GM18873 (cell line): Measurements from ENCODE around the gene AFM.

ENCODE experiments used
- ATAC-seq: cut with Tn5 transposase; IDR thresholded peaks from one replicate; pipeline ENCODE4 v1.9.1; 2021; ENCODE audit warnings: mild to moderate bottlenecking, moderate library complexity, moderate number of reproducible peaks; ENCODE audit not compliant: unreplicated experiment, low FRiP score

Gene AFM

GRCh38 chr4:73450398-73451004 is 31.0 kb upstream of the AFM start:
- ATAC-seq = no peak

- ATAC-seq = no peak
Observed at GRCh38 chr4:73451404-73451803, 30.1 kb upstream of the AFM start.

- no peak for ATAC-seq
Observed at GRCh38 chr4:73451981-73452747, 29.4 kb upstream of the AFM start.

GRCh38 chr4:73452953-73453700 is 28.4 kb upstream of the AFM start:
- ATAC-seq = no peak

GRCh38 chr4:73453701-73454005 is 27.9 kb upstream of the AFM start:
- no peak for ATAC-seq

- no peak for ATAC-seq
Observed at GRCh38 chr4:73454920-73455319, 26.6 kb upstream of the AFM start.

- ATAC-seq = no peak
Observed at GRCh38 chr4:73456177-73457022, 25.1 kb upstream of the AFM start.

GRCh38 chr4:73458184-73459047 is 23.1 kb upstream of the AFM start:
- ATAC-seq = no peak

- no peak for ATAC-seq
Observed at GRCh38 chr4:73459048-73459421, 22.5 kb upstream of the AFM start.

- no peak for ATAC-seq
Observed at GRCh38 chr4:73460913-73461522, 20.5 kb upstream of the AFM start.

- no peak for ATAC-seq
Observed at GRCh38 chr4:73468170-73468569, 13.4 kb upstream of the AFM start.

- ATAC-seq = no peak
Observed at GRCh38 chr4:73470728-73471127, 10.8 kb upstream of the AFM start.

GRCh38 chr4:73477176-73477575 is 4.4 kb upstream of the AFM start:
- no peak for ATAC-seq

GRCh38 chr4:73479323-73479722 is 2.2 kb upstream of the AFM start:
- ATAC-seq = no peak

GRCh38 chr4:73485085-73485484 is 3.5 kb downstream of the AFM start:
- no peak for ATAC-seq

GRCh38 chr4:73485596-73485995 is 4.1 kb downstream of the AFM start:
- ATAC-seq = no peak

- no peak for ATAC-seq
Observed at GRCh38 chr4:73486497-73486896, 5.0 kb downstream of the AFM start.

GRCh38 chr4:73487233-73487632 is 5.7 kb downstream of the AFM start:
- ATAC-seq = no peak

- ATAC-seq = no peak
Observed at GRCh38 chr4:73499996-73500765, 18.6 kb downstream of the AFM start.
